Measurements from ENCODE around the gene DNHD1.

Gene DNHD1

DNA sequence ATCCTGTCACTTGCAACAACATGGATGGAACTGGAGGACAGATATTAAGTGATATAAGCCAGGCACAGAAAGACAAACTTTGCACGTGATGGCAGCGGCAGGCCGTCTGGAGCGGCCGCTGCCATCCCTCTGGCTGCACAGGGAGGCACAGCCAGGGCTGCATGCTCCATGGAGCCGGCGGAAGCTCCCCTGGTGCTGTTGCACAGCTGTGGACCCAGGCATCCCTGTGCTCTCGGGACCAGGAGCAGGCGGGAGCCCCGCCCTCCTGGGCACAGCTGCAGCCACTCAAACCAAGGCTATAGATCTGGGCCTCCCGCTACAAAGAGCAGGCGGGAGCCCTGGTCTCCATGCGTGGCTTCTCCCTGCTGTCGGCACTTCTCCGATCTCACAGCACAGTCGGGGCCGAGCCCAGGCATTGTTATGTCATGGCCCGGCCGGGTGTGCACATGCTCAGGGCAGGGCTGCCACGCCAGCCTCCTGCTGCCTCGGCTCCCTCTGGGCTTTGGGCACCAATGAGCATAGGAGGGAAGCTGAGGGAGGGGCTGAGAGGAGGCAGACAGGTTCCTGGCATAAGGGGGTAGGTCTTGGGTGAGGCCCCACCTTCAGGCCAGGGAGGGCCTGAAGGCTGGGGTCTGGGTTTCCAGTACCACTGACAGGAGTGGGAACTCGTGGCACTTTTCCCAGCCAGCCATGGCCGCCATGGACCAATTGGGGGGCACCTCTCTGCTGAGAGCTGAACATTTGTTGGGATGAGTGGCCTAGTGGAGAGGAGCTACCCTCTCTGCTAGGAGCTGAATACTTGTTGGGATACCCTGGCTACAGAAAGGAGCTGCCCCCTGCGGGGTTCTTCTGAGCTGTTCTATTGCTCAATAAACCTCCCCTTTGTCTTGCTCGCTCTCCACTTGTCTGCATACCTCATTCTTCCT lies 89.6 kb downstream of the DNHD1 start:
- TF ChIP-seq, protein P1, sequence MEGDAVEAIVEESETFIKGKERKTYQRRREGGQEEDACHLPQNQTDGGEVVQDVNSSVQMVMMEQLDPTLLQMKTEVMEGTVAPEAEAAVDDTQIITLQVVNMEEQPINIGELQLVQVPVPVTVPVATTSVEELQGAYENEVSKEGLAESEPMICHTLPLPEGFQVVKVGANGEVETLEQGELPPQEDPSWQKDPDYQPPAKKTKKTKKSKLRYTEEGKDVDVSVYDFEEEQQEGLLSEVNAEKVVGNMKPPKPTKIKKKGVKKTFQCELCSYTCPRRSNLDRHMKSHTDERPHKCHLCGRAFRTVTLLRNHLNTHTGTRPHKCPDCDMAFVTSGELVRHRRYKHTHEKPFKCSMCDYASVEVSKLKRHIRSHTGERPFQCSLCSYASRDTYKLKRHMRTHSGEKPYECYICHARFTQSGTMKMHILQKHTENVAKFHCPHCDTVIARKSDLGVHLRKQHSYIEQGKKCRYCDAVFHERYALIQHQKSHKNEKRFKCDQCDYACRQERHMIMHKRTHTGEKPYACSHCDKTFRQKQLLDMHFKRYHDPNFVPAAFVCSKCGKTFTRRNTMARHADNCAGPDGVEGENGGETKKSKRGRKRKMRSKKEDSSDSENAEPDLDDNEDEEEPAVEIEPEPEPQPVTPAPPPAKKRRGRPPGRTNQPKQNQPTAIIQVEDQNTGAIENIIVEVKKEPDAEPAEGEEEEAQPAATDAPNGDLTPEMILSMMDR (conservative IDR thresholded peaks at IDR 0.05; ENCODE audit: low read depth, low read length) = no peak
- Histone ChIP-seq H3K27ac (no peak overlapping the region), H3K79me2 (ENCODE audit: insufficient read depth, low read depth) (no peaks in the 10 kb centered on the region), H3K36me3 (ENCODE audit: insufficient read depth) (no peaks in the 10 kb centered on the region), H2AFZ (ENCODE audit: low read depth) (no peak overlapping the region), H3K9ac (no peak overlapping the region), H3K27me3 (ENCODE audit: insufficient read depth, low read depth) (no peaks in the 10 kb centered on the region), H3K4me2 (no peak overlapping the region), H4K20me1 (ENCODE audit: insufficient read depth) (no peaks in the 10 kb centered on the region), H3K4me3 (IDR thresholded peaks at IDR 0.05; ENCODE audit: insufficient read depth, low read depth, low read length) (no peak overlapping the region), H3K4me1 (ENCODE audit: low read depth, poor library complexity, severe bottlenecking) (no peaks in the 10 kb centered on the region)

DNA sequence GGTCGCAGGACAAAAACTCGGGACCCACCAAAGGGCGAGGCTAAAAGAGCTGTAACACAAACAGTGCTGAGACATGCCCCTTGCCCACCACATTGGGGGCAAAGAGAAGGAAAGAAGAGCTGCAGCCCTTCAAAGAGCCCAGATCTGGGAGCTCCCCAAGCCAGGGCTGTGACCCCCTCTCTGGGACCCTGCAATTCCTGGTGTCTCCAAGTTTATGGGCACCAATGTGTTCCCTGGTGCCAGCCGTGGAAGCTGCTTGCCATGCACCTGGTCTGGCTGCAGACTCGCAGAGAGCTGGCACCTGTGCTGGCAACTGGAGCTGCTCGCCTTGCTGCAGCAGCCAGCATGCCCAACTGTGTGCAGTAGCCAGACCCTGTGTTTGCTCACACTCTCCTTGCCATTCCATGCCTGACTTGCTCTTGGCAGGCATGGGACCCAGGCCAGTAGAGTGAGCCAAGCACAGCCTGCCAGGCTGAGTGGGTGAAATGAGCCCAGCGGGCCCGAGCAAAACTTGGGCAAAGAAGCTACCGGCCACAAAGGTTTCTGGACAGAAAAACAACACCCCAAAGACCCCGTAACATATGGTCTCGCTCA lies 90.4 kb downstream of the DNHD1 start:
- Histone ChIP-seq H3K27me3 (ENCODE audit: insufficient read depth, low read depth) (no peaks in the 10 kb centered on the region), H2AFZ (ENCODE audit: low read depth) (no peak overlapping the region), H3K27ac (no peak overlapping the region), H3K4me2 (no peak overlapping the region), H4K20me1 (ENCODE audit: insufficient read depth) (no peaks in the 10 kb centered on the region), H3K9ac (no peak overlapping the region), H3K4me3 (IDR thresholded peaks at IDR 0.05; ENCODE audit: insufficient read depth, low read depth, low read length) (no peak overlapping the region), H3K4me1 (ENCODE audit: low read depth, poor library complexity, severe bottlenecking) (no peaks in the 10 kb centered on the region), H3K36me3 (ENCODE audit: insufficient read depth) (no peaks in the 10 kb centered on the region), H3K79me2 (ENCODE audit: insufficient read depth, low read depth) (no peaks in the 10 kb centered on the region)
- TF ChIP-seq, protein P1 (conservative IDR thresholded peaks at IDR 0.05; ENCODE audit: low read depth, low read length) = no peak

DNA sequence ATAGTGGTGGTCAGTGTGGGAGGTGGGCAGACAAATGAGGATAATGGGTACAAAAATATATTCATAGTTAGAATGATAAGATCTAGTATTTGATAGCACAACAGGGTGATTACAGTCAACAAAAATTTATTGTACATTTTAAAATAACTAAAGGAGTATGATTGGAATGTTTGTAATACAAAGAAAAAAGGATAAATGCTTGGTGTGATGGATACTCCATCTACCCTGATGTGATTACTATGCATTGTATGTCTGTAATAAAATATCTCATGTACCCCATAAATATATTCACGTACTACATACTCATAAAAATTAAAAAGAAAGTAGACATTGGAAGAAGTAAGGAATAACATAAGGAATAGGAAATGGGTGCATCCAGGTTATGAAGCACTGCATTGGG lies 90.9 kb downstream of the DNHD1 start:
- H3K27me3 ChIP-seq (ENCODE audit: insufficient read depth, low read depth) = no peaks in the 10 kb centered on the region
- H2AFZ ChIP-seq (ENCODE audit: low read depth) = no peak overlapping the region
- no peak overlapping the region for H3K4me3 ChIP-seq (IDR thresholded peaks at IDR 0.05; ENCODE audit: insufficient read depth, low read depth, low read length)
- no peaks in the 10 kb centered on the region for H3K36me3 ChIP-seq (ENCODE audit: insufficient read depth)
- no peaks in the 10 kb centered on the region for H3K4me1 ChIP-seq (ENCODE audit: low read depth, poor library complexity, severe bottlenecking)
- H3K4me2 ChIP-seq = no peak overlapping the region
- H3K27ac ChIP-seq = no peak overlapping the region
- TF ChIP-seq, protein P1 (conservative IDR thresholded peaks at IDR 0.05; ENCODE audit: low read depth, low read length) = no peak
- H4K20me1 ChIP-seq (ENCODE audit: insufficient read depth) = no peaks in the 10 kb centered on the region
- no peak overlapping the region for H3K9ac ChIP-seq
- no peaks in the 10 kb centered on the region for H3K79me2 ChIP-seq (ENCODE audit: insufficient read depth, low read depth)

DNA sequence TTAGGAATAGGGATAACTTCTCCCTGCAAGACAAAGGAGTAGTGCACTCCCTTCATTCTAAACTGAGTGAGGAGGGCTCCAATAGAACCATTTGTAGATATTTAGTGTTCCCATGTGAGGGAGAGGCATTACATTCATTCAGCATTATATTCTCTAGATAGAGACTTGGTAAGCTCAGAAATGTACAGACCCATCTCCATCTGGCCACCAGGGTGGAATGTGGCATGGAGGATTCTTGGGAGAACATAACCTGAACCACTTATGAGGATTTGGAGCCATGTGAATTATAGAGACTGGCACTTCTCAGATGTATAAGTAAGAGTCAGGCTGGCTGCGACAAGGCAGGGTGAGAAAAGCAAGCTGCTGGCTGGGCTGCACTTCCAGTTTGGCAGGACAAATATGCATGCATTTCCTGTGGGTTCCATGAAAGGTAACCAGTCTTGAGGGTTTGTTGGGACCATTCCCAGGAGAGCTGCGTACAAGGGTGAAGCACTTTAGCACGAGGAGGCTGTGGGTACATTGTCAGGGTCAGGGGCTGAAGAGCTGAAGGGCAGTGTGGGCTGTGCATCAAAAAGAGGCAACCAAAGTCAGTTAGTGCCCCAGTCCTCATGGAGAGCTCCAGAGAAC lies 97.2 kb downstream of the DNHD1 start:
- TF ChIP-seq, protein P1 (conservative IDR thresholded peaks at IDR 0.05; ENCODE audit: low read depth, low read length) = no peak
- no peaks in the 10 kb centered on the region for H3K4me1 ChIP-seq (ENCODE audit: low read depth, poor library complexity, severe bottlenecking)
- no peaks in the 10 kb centered on the region for H3K36me3 ChIP-seq (ENCODE audit: insufficient read depth)
- no peak overlapping the region for H3K4me3 ChIP-seq (IDR thresholded peaks at IDR 0.05; ENCODE audit: insufficient read depth, low read depth, low read length)
- no peaks in the 10 kb centered on the region for H4K20me1 ChIP-seq (ENCODE audit: insufficient read depth)
- 0 out of 2 replicates have a peak, but pooled peaks cover 3% of the 10 kb centered on the region for H3K79me2 ChIP-seq (ENCODE audit: insufficient read depth, low read depth)
- H2AFZ ChIP-seq (ENCODE audit: low read depth) = no peak overlapping the region
- no peak overlapping the region for H3K9ac ChIP-seq
- no peaks in the 10 kb centered on the region for H3K27me3 ChIP-seq (ENCODE audit: insufficient read depth, low read depth)
- H3K4me2 ChIP-seq = no peak overlapping the region
- no peak overlapping the region for H3K27ac ChIP-seq
